OCI-M2 (cell line): ENCODE data around the gene OPCML.

ENCODE experiments used
- DNase-seq: peaks from one replicate; lab custom pipeline; 2025; ENCODE audit not compliant: unreplicated experiment; lab: John Stamatoyannopoulos, UW

OPCML gene

GRCh38 chr11:132648851-132649250 is 883.5 kb downstream of the OPCML start:
- no peak for DNase-seq

- no peak for DNase-seq
Observed at GRCh38 chr11:132646890-132647289, 885.4 kb downstream of the OPCML start.

GRCh38 chr11:132644520-132645239 is 887.6 kb downstream of the OPCML start:
- no peak for DNase-seq

GRCh38 chr11:132643239-132643638 is 889.1 kb downstream of the OPCML start:
- no peak for DNase-seq

- no peak for DNase-seq
Observed at GRCh38 chr11:132640952-132641351, 891.3 kb downstream of the OPCML start.

- no peak for DNase-seq
Observed at GRCh38 chr11:132639986-132640385, 892.3 kb downstream of the OPCML start.

GRCh38 chr11:132639403-132639802 is 892.9 kb downstream of the OPCML start:
- no peak for DNase-seq

- no peak for DNase-seq
Observed at GRCh38 chr11:132638423-132638822, 893.9 kb downstream of the OPCML start.

GRCh38 chr11:132636523-132636922 is 895.8 kb downstream of the OPCML start:
- DNase-seq: no peak

GRCh38 chr11:132632641-132633124 is 899.6 kb downstream of the OPCML start:
- DNase-seq: no peak

- DNase-seq: no peak
Observed at GRCh38 chr11:132631989-132632388, 900.3 kb downstream of the OPCML start.

GRCh38 chr11:132627981-132628380 is 904.3 kb downstream of the OPCML start:
- no peak for DNase-seq

GRCh38 chr11:132626446-132626845 is 905.9 kb downstream of the OPCML start:
- DNase-seq: no peak

- DNase-seq: no peak
Observed at GRCh38 chr11:132623511-132623910, 908.8 kb downstream of the OPCML start.

GRCh38 chr11:132621976-132622580 is 910.2 kb downstream of the OPCML start:
- no peak for DNase-seq

- DNase-seq: no peak
Observed at GRCh38 chr11:132620423-132620822, 911.9 kb downstream of the OPCML start.

GRCh38 chr11:132610791-132611190 is 921.5 kb downstream of the OPCML start:
- DNase-seq: no peak

GRCh38 chr11:132610216-132610615 is 922.1 kb downstream of the OPCML start:
- no peak for DNase-seq

GRCh38 chr11:132607575-132607974 is 924.7 kb downstream of the OPCML start:
- DNase-seq: no peak

- no peak for DNase-seq
Observed at GRCh38 chr11:132605825-132606570, 926.3 kb downstream of the OPCML start.

- no peak for DNase-seq
Observed at GRCh38 chr11:132604431-132604830, 927.9 kb downstream of the OPCML start.

GRCh38 chr11:132601875-132602274 is 930.4 kb downstream of the OPCML start:
- no peak for DNase-seq
